A673 (cell line): ENCODE data around the gene CD83. TPM values are rescaled to one million over a fixed set of nuclear protein-coding genes. Genes with fewer than 3 reads are reported as not detected.

Experiments used
- BruUV-seq: library from RNA; stranded (reverse); fragments of 400-500 nt; replicated peaks from 2 replicates; lab custom pipeline; 2021; lab: Mats Ljungman, UMichigan
- CTCF ChIA-PET: fragments of 300-600 bp; sonication (Branson Sonifier 250); formaldehyde crosslinking; loops from one replicate; lab custom pipeline; 2022; ENCODE audit warnings: antibody characterized with exemption; lab: Charles Lee
- POLR2A ChIA-PET: fragments of 300-600 bp; sonication (Branson Sonifier 250); formaldehyde crosslinking; loops from one replicate; lab custom pipeline; 2022; ENCODE audit warnings: antibody characterized with exemption; ENCODE audit not compliant: low non-redundant PET; lab: Charles Lee
- DNase-seq: peaks from one replicate; pipeline ENCODE4 v3.0.0-alpha.2; 2015; ENCODE audit warnings: low spot score
- H3K27ac ChIP-seq: fragments of 200-600 bp; sonication (generic); 2 replicates; pipeline ENCODE4 v1.5.1; 2016; ENCODE audit warnings: mixed run types, low read depth, mild to moderate bottlenecking, mixed read lengths, antibody characterized with exemption, low read length; ENCODE audit not compliant: poor library complexity, severe bottlenecking
- H3K27me3 ChIP-seq: fragments of 200-600 bp; sonication (generic); replicated peaks from 2 replicates; pipeline ENCODE4 v1.6.1; 2017; ENCODE audit warnings: mixed run types, low read depth, mild to moderate bottlenecking, mixed read lengths, antibody characterized with exemption, low read length; ENCODE audit not compliant: insufficient read depth, poor library complexity
- H3K36me3 ChIP-seq: fragments of 200-600 bp; sonication (generic); 2 replicates; pipeline ENCODE4 v1.6.1; 2016; ENCODE audit warnings: mixed run types, mild to moderate bottlenecking, mixed read lengths, antibody characterized with exemption, low read length; ENCODE audit not compliant: insufficient read depth, poor library complexity, severe bottlenecking
- H3K4me1 ChIP-seq: fragments of 200-600 bp; sonication (generic); 2 replicates; pipeline ENCODE4 v1.6.1; 2017; ENCODE audit warnings: mixed run types, mild to moderate bottlenecking, mixed read lengths, antibody characterized with exemption, low read length; ENCODE audit not compliant: insufficient read depth, poor library complexity, severe bottlenecking
- H3K4me3 ChIP-seq: fragments of 200-600 bp; sonication (generic); 2 replicates; pipeline ENCODE4 v1.5.1; 2016; ENCODE audit warnings: low read depth, mixed run types, mild to moderate bottlenecking, mixed read lengths, low read length; ENCODE audit not compliant: poor library complexity, severe bottlenecking
- H3K9me3 ChIP-seq: fragments of 200-600 bp; sonication (generic); 2 replicates; pipeline ENCODE4 v1.6.1; 2016; ENCODE audit warnings: mixed run types, low read depth, mild to moderate bottlenecking, mixed read lengths, antibody characterized with exemption, low read length; ENCODE audit not compliant: poor library complexity, severe bottlenecking
- CTCF ChIP-seq: fragments of 300-800, 200-600 bp; sonication (generic); conservative IDR thresholded peaks from 2 replicates; pipeline ENCODE4 v1.5.1; 2017; ENCODE audit warnings: low read depth, mild to moderate bottlenecking, antibody characterized with exemption, low read length, moderate library complexity, mixed read lengths
- EZH2 ChIP-seq: fragments of 200-600 bp; sonication (generic); IDR thresholded peaks from 2 replicates; pipeline ENCODE4 v1.6.1; 2017; ENCODE audit warnings: borderline replicate concordance, low read depth, mild to moderate bottlenecking, mixed read lengths, antibody characterized with exemption, low read length; ENCODE audit not compliant: poor library complexity, severe bottlenecking
- intact Hi-C: fragments of 100-400 bp; cut with micrococcal nuclease; formaldehyde crosslinking; loops from one replicate; pipeline ENCODE4 v1.10.0; 2022; ENCODE audit not compliant: unreplicated experiment
- total RNA-seq: library from RNA; stranded (reverse); gene quantifications from 2 replicates; pipeline ENCODE4 v1.2.3, GENCODE V29; 2021

The CD83 gene
- total RNA-seq, 1 experiment from 2014 or later, result 14.4 TPM

DNA sequence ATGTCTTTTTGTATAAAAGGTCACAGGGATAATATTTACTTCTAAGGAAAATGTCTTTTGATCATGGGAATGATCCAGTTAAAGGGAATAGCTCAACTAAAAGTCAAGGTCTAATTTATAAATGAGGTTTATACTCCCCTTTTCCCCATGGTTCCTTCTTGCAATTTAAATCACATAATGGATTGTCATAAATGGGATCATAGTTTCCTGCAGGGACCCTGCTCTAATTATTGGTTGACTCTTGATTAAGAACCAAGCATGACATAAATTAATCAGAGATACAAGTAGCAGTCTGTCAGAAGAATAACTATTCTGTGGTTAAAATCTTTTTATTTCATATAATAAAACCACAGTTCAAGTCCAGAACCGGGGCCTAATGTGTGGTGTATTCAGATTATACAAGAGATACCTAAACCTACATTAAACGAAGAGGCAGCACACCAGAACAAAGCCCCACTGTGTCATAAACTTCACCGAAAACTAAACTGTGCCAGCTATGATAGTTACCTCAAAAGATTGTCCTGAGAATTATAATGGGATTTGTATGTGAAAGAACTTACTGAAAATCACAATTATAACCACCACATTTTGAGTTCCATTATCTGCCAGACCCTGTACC lies 43.0 kb upstream of the CD83 start:
- H3K4me3 ChIP-seq, result peak overlapping the region; percentile 37
- H3K27ac ChIP-seq, result peak overlapping the region; percentile 71
- ChIA-PET POLR2A (no interaction called here), CTCF (interaction anchor here (1.2 to 1.4 kb wide), 2 partner anchors 8 to 166 kb away, joined by 3 to 6 read pairs; no protein-coding TSS in a partner anchor)
- TF ChIP-seq CTCF (no peak), EZH2 (no peak)
- no peak for DNase-seq
- H3K27me3 ChIP-seq, result no peaks in the 10 kb centered on the region
- intact Hi-C loops, result no loop called here
- H3K4me1 ChIP-seq, result peaks cover 18% of the 10 kb centered on the region
- no TSS peak for BruUV-seq
- H3K9me3 ChIP-seq, result no peaks in the 10 kb centered on the region
- H3K36me3 ChIP-seq, result no peaks in the 10 kb centered on the region

- H3K4me3 ChIP-seq, result peak overlapping the region; percentile 37
- intact Hi-C loops, result no loop called here
These were observed 42.5 kb upstream of the CD83 start for GRCh38 chr6:14075095-14075503.

GRCh38 chr6:14077193-14077867 lies 40.2 kb upstream of the CD83 start:
- intact Hi-C loops, result no loop called here
- no peak for DNase-seq
- BruUV-seq, result no TSS peak
- no peaks in the 10 kb centered on the region for H3K36me3 ChIP-seq
- CTCF ChIA-PET, result no interaction called here
- no peaks in the 10 kb centered on the region for H3K9me3 ChIP-seq
- no peak overlapping the region for H3K27ac ChIP-seq
- POLR2A ChIA-PET, result no interaction called here
- TF ChIP-seq EZH2 (no peak), CTCF (no peak)
- no peaks in the 10 kb centered on the region for H3K27me3 ChIP-seq
- peaks cover 18% of the 10 kb centered on the region for H3K4me1 ChIP-seq
- H3K4me3 ChIP-seq, result no peak overlapping the region

More at GRCh38 chr6:14075095-14075503, 42.5 kb upstream of the CD83 start:
- Histone ChIP-seq H3K4me1 (peaks cover 18% of the 10 kb centered on the region), H3K27me3 (no peaks in the 10 kb centered on the region), H3K36me3 (no peaks in the 10 kb centered on the region), H3K9me3 (no peaks in the 10 kb centered on the region), H3K27ac (peak overlapping the region; percentile 71)
- no TSS peak for BruUV-seq
- ChIA-PET POLR2A (no interaction called here), CTCF (interaction anchor here (0.6 to 1.4 kb wide), 3 partner anchors 8 to 167 kb away, joined by 3 to 13 read pairs (median 6); no protein-coding TSS in a partner anchor)
- peak; percentile 72 for DNase-seq
- TF ChIP-seq CTCF (no peak), EZH2 (no peak)
